ENCODE data around the gene NFX1.

The NFX1 gene

GRCh38 chr9:33267151-33267767 lies 23.1 kb upstream of the NFX1 start:
- no peak for DNase-seq (ENCODE audit: low spot score)

- DNase-seq (ENCODE audit: low spot score), result no peak
Measured at GRCh38 chr9:33270146-33270545, 20.2 kb upstream of the NFX1 start.

- no peak for DNase-seq (ENCODE audit: low spot score)
Measured at GRCh38 chr9:33272061-33272460, 18.3 kb upstream of the NFX1 start.

GRCh38 chr9:33273266-33273971 lies 16.9 kb upstream of the NFX1 start:
- no peak for DNase-seq (ENCODE audit: low spot score)

- DNase-seq (ENCODE audit: low spot score), result no peak
Measured at GRCh38 chr9:33273972-33274328, 16.4 kb upstream of the NFX1 start.

GRCh38 chr9:33277484-33277883 lies 12.8 kb upstream of the NFX1 start:
- no peak for DNase-seq (ENCODE audit: low spot score)

GRCh38 chr9:33285502-33285901 lies 4.8 kb upstream of the NFX1 start:
- no peak for DNase-seq (ENCODE audit: low spot score)

GRCh38 chr9:33287087-33287490 lies 3.2 kb upstream of the NFX1 start:
- DNase-seq (ENCODE audit: low spot score), result peak; percentile 61

GRCh38 chr9:33288235-33288634 lies 2.1 kb upstream of the NFX1 start:
- DNase-seq (ENCODE audit: low spot score), result no peak

GRCh38 chr9:33288828-33289483 lies 1.4 kb upstream of the NFX1 start:
- no peak for DNase-seq (ENCODE audit: low spot score)

- no peak for DNase-seq (ENCODE audit: low spot score)
Measured at GRCh38 chr9:33289496-33289895, 820 bp upstream of the NFX1 start.

- DNase-seq (ENCODE audit: low spot score), result no peak
Measured at GRCh38 chr9:33289936-33290246, 425 bp upstream of the NFX1 start.

- no peak for DNase-seq (ENCODE audit: low spot score)
Measured at GRCh38 chr9:33291031-33291397, 698 bp downstream of the NFX1 start.

GRCh38 chr9:33291901-33292300 lies 1.6 kb downstream of the NFX1 start:
- no peak for DNase-seq (ENCODE audit: low spot score)

- DNase-seq (ENCODE audit: low spot score), result no peak
Measured at GRCh38 chr9:33293782-33294181, 3.5 kb downstream of the NFX1 start.

- no peak for DNase-seq (ENCODE audit: low spot score)
Measured at GRCh38 chr9:33294670-33295432, 4.5 kb downstream of the NFX1 start.

GRCh38 chr9:33295571-33295970 lies 5.3 kb downstream of the NFX1 start:
- DNase-seq (ENCODE audit: low spot score), result no peak

- no peak for DNase-seq (ENCODE audit: low spot score)
Measured at GRCh38 chr9:33297432-33297831, 7.1 kb downstream of the NFX1 start.

GRCh38 chr9:33300546-33300945 lies 10.2 kb downstream of the NFX1 start:
- no peak for DNase-seq (ENCODE audit: low spot score)

- DNase-seq (ENCODE audit: low spot score), result no peak
Measured at GRCh38 chr9:33304362-33304761, 14.0 kb downstream of the NFX1 start.

- no peak for DNase-seq (ENCODE audit: low spot score)
Measured at GRCh38 chr9:33306037-33306436, 15.7 kb downstream of the NFX1 start.

- DNase-seq (ENCODE audit: low spot score), result no peak
Measured at GRCh38 chr9:33307067-33307466, 16.8 kb downstream of the NFX1 start.

GRCh38 chr9:33309903-33310302 lies 19.6 kb downstream of the NFX1 start:
- no peak for DNase-seq (ENCODE audit: low spot score)

Data from kidney capillary endothelial cell (primary cell).